ENCODE data around the gene UBXN10. TPM values are rescaled to one million over a fixed set of nuclear protein-coding genes. Genes with fewer than 3 reads are reported as not detected.

UBXN10 gene
- total RNA-seq, 3 donors from 2014 or later = 1.3 to 6.6 (median 4.9) TPM

- Histone ChIP-seq H3K27me3 (no peaks in the 10 kb centered on the region), H3K4me1 (peaks cover 12 to 17% of the 10 kb centered on the region in 2 donors), H3K9me3 (no peaks in the 10 kb centered on the region), H3K4me3 (no peak overlapping the region), H3K36me3 (no peaks in the 10 kb centered on the region), H3K27ac (peak overlapping the region; percentile 84 to 89)
- intact Hi-C loops (cut with DNase I; ENCODE audit: low total_unique reads) = no loop called here
- TF ChIP-seq POLR2AphosphoS5 (IDR thresholded peaks at IDR 0.05) = no peak
- no peak for TF ChIP-seq POLR2A (IDR thresholded peaks at IDR 0.05)
- no peak for TF ChIP-seq CTCF (IDR thresholded peaks at IDR 0.05)
- DNase-seq (ENCODE audit: low spot score in 2 of 2) = no peak
Observed at GRCh38 chr1:20210736-20211460, 25.0 kb downstream of the UBXN10 start.

GRCh38 chr1:20211511-20211931 lies 25.6 kb downstream of the UBXN10 start:
- Histone ChIP-seq H3K36me3 (no peaks in the 10 kb centered on the region), H3K4me3 (no peak overlapping the region), H3K27me3 (no peaks in the 10 kb centered on the region), H3K9me3 (no peaks in the 10 kb centered on the region), H3K4me1 (peaks cover 12 to 17% of the 10 kb centered on the region in 2 donors), H3K27ac (peak overlapping the region; percentile 84 to 89)
- DNase-seq (ENCODE audit: low spot score in 2 of 2) = peak in 1 of 2 donors; percentile 80
- no peak for TF ChIP-seq POLR2AphosphoS5 (IDR thresholded peaks at IDR 0.05)
- no peak for TF ChIP-seq CTCF (IDR thresholded peaks at IDR 0.05)
- TF ChIP-seq POLR2A (IDR thresholded peaks at IDR 0.05) = no peak
- intact Hi-C loops (cut with DNase I; ENCODE audit: low total_unique reads) = no loop called here

DNA sequence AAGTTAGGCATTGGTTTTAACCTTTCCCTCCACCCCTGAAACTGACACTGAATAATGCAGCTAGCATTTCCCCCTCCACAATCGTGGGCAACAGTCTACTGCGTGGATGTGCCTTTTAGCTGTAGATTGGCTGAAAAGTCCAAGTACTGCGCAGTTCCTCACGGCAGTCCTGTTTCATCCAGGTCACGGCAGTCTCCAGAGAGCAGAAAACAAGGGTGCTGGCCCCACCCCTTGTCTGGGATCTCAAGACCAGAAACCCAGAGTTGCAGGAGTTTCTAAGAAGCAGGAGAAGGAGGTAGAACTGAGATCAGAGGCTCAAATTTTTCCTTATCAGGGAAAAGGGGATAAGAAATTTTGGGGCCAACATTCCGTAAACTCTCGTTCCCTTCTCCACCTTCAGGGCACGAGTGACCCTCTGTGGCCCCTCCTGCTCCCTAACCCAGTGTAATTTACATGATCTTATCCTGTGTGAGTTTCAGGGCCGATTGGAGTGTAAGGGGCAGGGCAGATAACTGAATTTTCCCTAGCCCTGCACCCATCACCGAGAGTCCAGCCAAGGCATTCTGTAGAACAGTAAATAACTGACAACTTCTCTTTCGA lies 26.3 kb downstream of the UBXN10 start:
- intact Hi-C loops (cut with DNase I; ENCODE audit: low total_unique reads) = no loop called here
- TF ChIP-seq POLR2AphosphoS5 (IDR thresholded peaks at IDR 0.05) (no peak), POLR2A (IDR thresholded peaks at IDR 0.05) (no peak), CTCF (IDR thresholded peaks at IDR 0.05) (no peak)

DNA sequence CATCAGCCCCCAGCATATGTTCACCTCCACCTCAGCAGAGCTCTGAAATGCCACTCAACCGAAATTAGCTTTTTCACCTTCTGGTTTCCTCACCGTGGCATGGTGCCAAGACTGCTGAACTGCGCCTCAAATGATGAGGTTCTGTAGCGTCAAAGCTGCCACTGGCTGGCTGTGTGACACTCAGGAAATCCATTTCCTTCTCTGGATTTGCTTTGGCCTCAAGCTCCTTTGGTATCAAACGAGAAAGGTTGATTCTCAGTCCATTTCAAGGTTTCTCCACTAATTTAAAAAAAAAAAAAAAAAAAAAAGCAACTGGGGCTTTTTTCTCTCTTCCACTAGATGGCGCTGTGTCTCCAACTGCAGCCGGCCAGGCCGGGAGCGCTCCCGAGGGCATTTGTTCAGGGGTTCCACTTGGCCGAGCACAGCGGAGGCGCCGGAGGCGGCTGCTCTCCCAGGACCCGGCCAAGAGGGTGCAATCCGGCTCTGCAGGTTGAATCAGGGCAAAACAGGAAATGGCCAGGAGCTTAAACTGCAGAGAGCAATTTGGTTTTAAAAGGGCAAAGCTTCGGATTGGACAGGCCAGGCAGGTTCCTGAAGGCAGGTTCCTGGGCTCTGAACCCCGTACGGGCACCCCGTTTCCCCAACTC lies 26.9 kb downstream of the UBXN10 start:
- peak; percentile 82 to 83 for DNase-seq (ENCODE audit: low spot score in 2 of 2)
- Histone ChIP-seq H3K36me3 (no peaks in the 10 kb centered on the region), H3K9me3 (no peaks in the 10 kb centered on the region), H3K4me3 (peak overlapping the region in 2 of 3 donors; percentile 11 to 44), H3K27ac (peak overlapping the region; percentile 84 to 89), H3K4me1 (peaks cover 12 to 17% of the 10 kb centered on the region in 2 donors), H3K27me3 (no peaks in the 10 kb centered on the region)
- intact Hi-C loops (cut with DNase I; ENCODE audit: low total_unique reads) = no loop called here
- no peak for TF ChIP-seq POLR2A (IDR thresholded peaks at IDR 0.05)
- TF ChIP-seq POLR2AphosphoS5 (IDR thresholded peaks at IDR 0.05) = peak in 1 of 3 donors; percentile 18
- TF ChIP-seq CTCF (IDR thresholded peaks at IDR 0.05) = peak; percentile 55 to 80 (median 56)

More for the DNA sequence above, 26.3 kb downstream of the UBXN10 start:
- Histone ChIP-seq H3K27me3 (no peaks in the 10 kb centered on the region), H3K27ac (peak overlapping the region; percentile 84 to 89), H3K9me3 (no peaks in the 10 kb centered on the region), H3K4me3 (peak overlapping the region in 1 of 3 donors; percentile 35), H3K4me1 (peaks cover 12 to 17% of the 10 kb centered on the region in 2 donors), H3K36me3 (no peaks in the 10 kb centered on the region)
- no peak for DNase-seq (ENCODE audit: low spot score in 2 of 2)

GRCh38 chr1:20215716-20216115 lies 29.8 kb downstream of the UBXN10 start:
- Histone ChIP-seq H3K4me1 (peaks cover 10 to 16% of the 10 kb centered on the region in 2 donors), H3K27me3 (no peaks in the 10 kb centered on the region), H3K36me3 (no peaks in the 10 kb centered on the region), H3K4me3 (no peak overlapping the region), H3K27ac (no peak overlapping the region), H3K9me3 (no peaks in the 10 kb centered on the region)
- TF ChIP-seq POLR2A (IDR thresholded peaks at IDR 0.05) (no peak), CTCF (IDR thresholded peaks at IDR 0.05) (no peak), POLR2AphosphoS5 (IDR thresholded peaks at IDR 0.05) (no peak)
- intact Hi-C loops (cut with DNase I; ENCODE audit: low total_unique reads) = no loop called here
- no peak for DNase-seq (ENCODE audit: low spot score in 2 of 2)

Data from breast epithelium (tissue), 4 donors.